ENCODE data around the gene GALNT2.

Gene GALNT2

GRCh38 chr1:230243583-230244353 lies 176.7 kb downstream of the GALNT2 start:
- Histone ChIP-seq H3K4me3 (ENCODE audit: insufficient read depth, low read length, poor library complexity, severe bottlenecking) (no peak overlapping the region), H3K27me3 (ENCODE audit: low read length) (no peaks in the 10 kb centered on the region), H3K9me2 (replicated peaks; ENCODE audit: insufficient read depth, low read length) (no peaks in the 10 kb centered on the region), H4K20me1 (ENCODE audit: low read depth, low read length) (no peaks in the 10 kb centered on the region), H3K27ac (ENCODE audit: low read depth, low read length) (no peak overlapping the region), H3K36me3 (ENCODE audit: low read length) (no peaks in the 10 kb centered on the region), H3F3A (ENCODE audit: insufficient read depth) (no peaks in the 10 kb centered on the region), H3K9me3 (ENCODE audit: insufficient read depth, low read length) (no peaks in the 10 kb centered on the region), H2AFZ (ENCODE audit: low read depth, low read length, severe bottlenecking) (no peak overlapping the region), H3K9ac (ENCODE audit: low read length) (no peak overlapping the region), H3K79me2 (ENCODE audit: insufficient read depth, low read length) (no peaks in the 10 kb centered on the region), H3K4me2 (ENCODE audit: low read depth, low read length, poor library complexity, severe bottlenecking) (no peak overlapping the region)
- TF ChIP-seq, protein P1, sequence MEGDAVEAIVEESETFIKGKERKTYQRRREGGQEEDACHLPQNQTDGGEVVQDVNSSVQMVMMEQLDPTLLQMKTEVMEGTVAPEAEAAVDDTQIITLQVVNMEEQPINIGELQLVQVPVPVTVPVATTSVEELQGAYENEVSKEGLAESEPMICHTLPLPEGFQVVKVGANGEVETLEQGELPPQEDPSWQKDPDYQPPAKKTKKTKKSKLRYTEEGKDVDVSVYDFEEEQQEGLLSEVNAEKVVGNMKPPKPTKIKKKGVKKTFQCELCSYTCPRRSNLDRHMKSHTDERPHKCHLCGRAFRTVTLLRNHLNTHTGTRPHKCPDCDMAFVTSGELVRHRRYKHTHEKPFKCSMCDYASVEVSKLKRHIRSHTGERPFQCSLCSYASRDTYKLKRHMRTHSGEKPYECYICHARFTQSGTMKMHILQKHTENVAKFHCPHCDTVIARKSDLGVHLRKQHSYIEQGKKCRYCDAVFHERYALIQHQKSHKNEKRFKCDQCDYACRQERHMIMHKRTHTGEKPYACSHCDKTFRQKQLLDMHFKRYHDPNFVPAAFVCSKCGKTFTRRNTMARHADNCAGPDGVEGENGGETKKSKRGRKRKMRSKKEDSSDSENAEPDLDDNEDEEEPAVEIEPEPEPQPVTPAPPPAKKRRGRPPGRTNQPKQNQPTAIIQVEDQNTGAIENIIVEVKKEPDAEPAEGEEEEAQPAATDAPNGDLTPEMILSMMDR (IDR thresholded peaks at IDR 0.05; ENCODE audit: insufficient read depth, low read length, poor library complexity, severe bottlenecking) = no peak
- TF ChIP-seq EZH2phosphoT487 (conservative IDR thresholded peaks at IDR 0.05; ENCODE audit: low read length) = no peak

DNA sequence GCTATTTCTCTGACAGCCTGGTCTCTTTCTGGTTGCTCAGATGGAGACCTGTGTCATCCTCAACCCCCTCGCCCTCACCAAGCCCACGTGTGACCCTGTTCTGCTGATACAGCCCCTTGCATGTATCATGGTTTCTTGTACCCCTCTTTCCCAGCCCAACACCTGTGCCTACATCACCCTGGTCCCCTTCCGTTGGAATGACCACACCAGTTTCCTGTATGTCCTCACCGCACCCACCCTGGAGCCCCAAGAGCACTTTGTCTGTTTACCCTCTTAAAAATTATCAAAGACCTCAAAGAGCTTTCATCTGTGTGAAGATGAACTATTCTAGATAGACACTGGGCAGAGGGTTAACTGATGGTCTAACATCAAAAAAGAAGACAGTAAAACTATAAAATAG lies 179.5 kb downstream of the GALNT2 start:
- Histone ChIP-seq H3K4me3 (ENCODE audit: insufficient read depth, low read length, poor library complexity, severe bottlenecking) (no peak overlapping the region), H3K36me3 (ENCODE audit: low read length) (no peaks in the 10 kb centered on the region), H2AFZ (ENCODE audit: low read depth, low read length, severe bottlenecking) (no peak overlapping the region), H3K27me3 (ENCODE audit: low read length) (no peaks in the 10 kb centered on the region), H3K9me3 (ENCODE audit: insufficient read depth, low read length) (no peaks in the 10 kb centered on the region), H3K9me2 (replicated peaks; ENCODE audit: insufficient read depth, low read length) (no peaks in the 10 kb centered on the region), H3K27ac (ENCODE audit: low read depth, low read length) (no peak overlapping the region), H3K4me2 (ENCODE audit: low read depth, low read length, poor library complexity, severe bottlenecking) (no peak overlapping the region), H3K79me2 (ENCODE audit: insufficient read depth, low read length) (no peaks in the 10 kb centered on the region), H3F3A (ENCODE audit: insufficient read depth) (no peaks in the 10 kb centered on the region), H4K20me1 (ENCODE audit: low read depth, low read length) (no peaks in the 10 kb centered on the region), H3K9ac (ENCODE audit: low read length) (no peak overlapping the region)
- no peak for TF ChIP-seq EZH2phosphoT487 (conservative IDR thresholded peaks at IDR 0.05; ENCODE audit: low read length)
- TF ChIP-seq, protein P1 (IDR thresholded peaks at IDR 0.05; ENCODE audit: insufficient read depth, low read length, poor library complexity, severe bottlenecking) = no peak

GRCh38 chr1:230248016-230248888 lies 181.2 kb downstream of the GALNT2 start:
- Histone ChIP-seq H3K27me3 (ENCODE audit: low read length) (no peaks in the 10 kb centered on the region), H2AFZ (ENCODE audit: low read depth, low read length, severe bottlenecking) (no peak overlapping the region), H3K79me2 (ENCODE audit: insufficient read depth, low read length) (no peaks in the 10 kb centered on the region), H3K36me3 (ENCODE audit: low read length) (no peaks in the 10 kb centered on the region), H3F3A (ENCODE audit: insufficient read depth) (no peaks in the 10 kb centered on the region), H3K4me3 (ENCODE audit: insufficient read depth, low read length, poor library complexity, severe bottlenecking) (no peak overlapping the region), H3K9me2 (replicated peaks; ENCODE audit: insufficient read depth, low read length) (no peaks in the 10 kb centered on the region), H3K27ac (ENCODE audit: low read depth, low read length) (no peak overlapping the region), H4K20me1 (ENCODE audit: low read depth, low read length) (no peaks in the 10 kb centered on the region), H3K4me2 (ENCODE audit: low read depth, low read length, poor library complexity, severe bottlenecking) (no peak overlapping the region), H3K9ac (ENCODE audit: low read length) (no peak overlapping the region), H3K9me3 (ENCODE audit: insufficient read depth, low read length) (no peaks in the 10 kb centered on the region)
- no peak for TF ChIP-seq EZH2phosphoT487 (conservative IDR thresholded peaks at IDR 0.05; ENCODE audit: low read length)
- TF ChIP-seq, protein P1 (IDR thresholded peaks at IDR 0.05; ENCODE audit: insufficient read depth, low read length, poor library complexity, severe bottlenecking) = no peak
